Lower leg skin (tissue), 3 donors: ENCODE measurements around the gene KLK8.

Experiments
- CTCF ChIP-seq, 3 donors: fragments of 450-650 bp; IDR thresholded peaks; one replicate each; pipeline ENCODE4 v1.5.1; 2016; ENCODE audit warnings: antibody characterized with exemption in 3 of 3, mild to moderate bottlenecking in 3 of 3, moderate library complexity in 2 of 3
- POLR2A ChIP-seq, 2 donors: fragments of 450-650 bp; IDR thresholded peaks; one replicate each; pipeline ENCODE4 v1.6.1; 2016 to 2017; ENCODE audit warnings: antibody characterized with exemption in 2 of 2, mild to moderate bottlenecking in 1 of 2, moderate library complexity in 1 of 2

GRCh38 chr19:51027126-51027806 is 25.9 kb upstream of the KLK8 start:
- no peak for TF ChIP-seq CTCF (IDR thresholded peaks at IDR 0.05)
- TF ChIP-seq POLR2A (IDR thresholded peaks at IDR 0.05): no peak
